ENCODE results near the gene MATN4.

MATN4 gene

DNA sequence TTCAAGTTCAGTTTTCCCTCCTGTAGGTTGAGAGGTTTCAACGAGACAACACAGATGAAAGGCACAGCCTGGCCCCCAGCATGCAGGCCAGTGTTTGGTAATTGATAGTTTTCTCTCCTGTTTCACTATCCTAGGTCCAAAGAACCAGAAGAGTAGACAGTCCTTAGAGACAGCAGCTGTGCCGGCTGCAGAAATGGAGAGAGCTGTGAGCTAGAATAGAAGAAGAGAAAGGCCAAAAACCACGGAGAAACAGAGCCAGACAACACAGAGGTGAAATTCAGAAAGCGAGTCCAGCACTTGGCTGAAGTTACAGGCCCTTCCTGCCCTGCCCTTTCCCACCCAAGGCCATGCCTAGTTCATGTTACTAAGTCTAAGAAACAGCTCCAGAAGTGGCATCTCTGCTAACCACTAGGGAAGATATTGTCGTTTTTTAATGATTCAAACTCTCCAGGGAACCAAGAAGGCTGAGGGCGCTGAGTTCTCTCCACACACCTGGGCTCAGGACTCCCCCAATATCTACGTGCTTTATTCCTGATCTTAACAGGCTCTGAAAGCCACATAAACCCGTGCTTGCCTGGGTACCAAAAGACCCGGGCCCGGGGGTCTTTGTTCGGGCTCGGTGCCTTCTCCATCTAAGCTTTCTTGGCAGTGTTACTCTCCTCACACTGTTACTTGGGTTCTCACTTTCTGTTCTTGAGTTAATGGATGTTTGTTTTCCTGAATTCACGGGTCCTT, 18.0 kb downstream of the MATN4 start:
- ATAC-seq (no peak), DNase-seq (no peak)

DNA sequence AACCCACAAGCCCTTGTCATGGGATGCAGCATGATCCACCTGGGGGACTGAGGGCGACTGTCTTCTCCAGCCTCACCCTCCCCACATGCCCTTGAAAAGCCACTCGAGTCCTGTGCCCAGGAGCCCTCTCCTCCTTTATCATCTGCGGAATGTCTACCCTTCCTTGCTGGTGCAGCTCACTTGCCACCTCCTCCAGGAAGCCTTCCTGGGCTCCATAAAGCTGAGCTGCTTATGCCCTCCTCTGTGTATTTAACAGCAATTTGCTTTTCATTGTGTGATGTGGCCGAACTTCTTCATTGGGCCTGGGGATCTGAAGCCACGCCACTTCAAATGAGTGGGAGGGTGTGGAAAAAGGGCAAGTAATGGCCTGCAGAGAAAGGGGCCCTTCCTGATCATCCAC, 19.2 kb downstream of the MATN4 start:
- DNase-seq: no peak
- ATAC-seq: no peak

DNA sequence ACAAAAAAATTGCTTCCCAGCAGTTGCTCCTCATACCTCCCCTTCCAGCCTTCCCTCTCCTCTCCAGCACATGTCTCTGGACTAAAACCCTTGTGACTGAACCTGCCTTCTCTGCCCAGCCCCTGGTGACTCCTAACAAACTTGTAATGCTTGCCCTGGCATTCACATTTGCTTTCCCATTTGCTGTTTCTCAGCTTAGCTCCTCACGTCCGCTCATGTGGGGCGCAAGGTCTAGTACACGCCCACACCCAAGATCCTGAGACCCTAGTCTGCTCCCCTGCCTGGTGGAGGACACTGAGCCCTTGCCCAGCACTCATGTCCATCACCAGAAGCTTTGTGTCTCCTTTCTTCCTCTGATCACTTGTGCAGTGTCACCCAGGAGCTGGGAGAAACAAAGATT, 19.7 kb downstream of the MATN4 start:
- DNase-seq: no peak
- no peak for ATAC-seq

DNA sequence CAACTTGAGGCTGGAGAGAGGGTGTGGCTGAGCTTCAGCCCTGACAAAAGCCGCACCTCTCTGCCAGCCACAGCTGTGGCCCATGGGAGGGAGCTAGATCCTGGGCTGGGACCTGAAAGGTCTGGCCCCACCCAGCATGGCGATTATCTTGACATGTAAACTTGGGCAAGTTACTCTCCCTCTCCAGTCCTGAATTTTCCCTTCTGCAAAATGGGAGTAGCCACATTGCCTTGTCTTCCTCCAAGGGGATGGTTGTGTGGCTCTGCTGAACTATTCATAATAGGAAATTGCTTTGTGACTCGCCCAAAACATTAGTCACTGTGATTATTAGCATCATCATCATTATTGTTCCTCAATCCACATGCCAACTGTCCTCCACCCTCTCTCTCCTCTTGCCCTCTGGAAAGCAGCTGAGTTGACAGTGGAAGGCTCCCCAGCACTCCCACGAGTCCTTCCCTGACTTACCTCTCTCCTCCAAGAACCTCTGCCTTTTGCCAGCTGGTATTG, 24.5 kb downstream of the MATN4 start:
- DNase-seq (no peak), ATAC-seq (no peak)

DNA sequence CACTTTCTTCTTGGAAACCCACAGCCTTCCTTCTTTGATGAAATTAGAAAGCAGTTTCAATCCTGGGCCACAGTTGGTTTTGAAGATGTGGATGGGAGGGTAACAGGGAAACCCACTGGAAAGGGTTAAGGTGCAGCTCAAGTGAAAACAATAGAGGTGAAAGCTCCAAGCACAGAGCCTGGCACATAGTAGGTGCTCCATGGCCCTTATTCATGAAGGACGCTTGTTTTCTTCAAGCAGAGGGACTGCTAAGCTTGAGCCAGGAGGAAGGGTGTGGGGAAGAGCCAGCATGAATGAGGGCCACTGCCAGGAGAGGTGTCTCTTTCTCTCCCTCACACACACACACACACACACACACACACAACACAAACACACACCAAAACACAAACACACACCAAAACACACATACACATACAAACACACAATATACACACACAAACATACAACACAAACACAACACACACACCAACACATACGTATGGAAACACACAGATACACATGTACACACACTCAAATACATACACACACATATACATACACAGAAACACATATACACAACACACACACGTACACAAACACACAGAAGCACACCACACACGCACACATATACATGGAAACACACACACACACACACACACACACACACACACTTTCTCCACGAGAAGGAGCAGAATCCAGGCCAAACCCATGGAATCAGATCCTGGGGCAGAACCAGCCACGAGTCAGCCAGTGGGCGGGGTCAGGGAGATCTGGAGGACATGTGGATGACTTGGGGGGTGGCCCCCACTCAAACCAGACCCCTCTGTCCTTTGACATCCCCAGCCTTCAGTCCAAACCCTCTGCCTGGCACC, 25.2 kb downstream of the MATN4 start:
- no peak for DNase-seq
- ATAC-seq: no peak

DNA sequence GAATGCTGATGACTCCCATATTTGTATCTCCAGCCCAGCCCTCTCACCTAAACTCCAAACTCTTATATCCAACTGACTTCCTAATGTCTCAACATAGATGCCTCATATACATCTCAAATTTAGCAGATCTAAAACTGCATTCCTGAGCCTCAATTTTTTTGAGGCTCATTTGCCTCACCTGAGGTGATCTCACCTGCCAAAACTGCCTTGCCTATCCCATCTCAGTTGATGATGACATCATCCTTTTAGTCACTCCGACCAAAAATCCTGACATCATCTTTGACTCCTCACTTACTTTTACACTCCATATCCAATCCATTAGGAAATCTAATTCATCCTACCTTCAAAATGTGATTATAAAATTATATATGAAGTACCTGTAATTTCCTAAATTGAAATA, 28.1 kb downstream of the MATN4 start:
- ATAC-seq: no peak
- no peak for DNase-seq

DNA sequence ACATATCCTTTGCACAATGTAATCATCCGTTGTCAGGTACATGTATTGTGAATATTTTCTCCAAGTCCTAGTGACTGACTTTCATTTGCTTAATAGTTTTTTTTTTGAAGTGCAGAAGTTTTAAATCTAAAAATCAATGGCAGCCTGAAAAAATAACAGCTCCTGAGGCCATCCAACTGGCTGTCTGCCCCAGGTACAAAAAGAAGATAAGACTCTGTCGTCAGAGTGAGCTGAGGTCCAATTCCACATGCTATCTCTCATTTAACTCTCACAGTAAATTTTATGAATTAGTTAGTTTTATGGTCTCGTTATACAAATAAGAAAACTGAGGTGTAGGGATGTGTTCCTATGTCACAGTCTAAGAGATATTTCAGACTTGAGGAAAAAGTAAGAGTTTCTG, 32.8 kb downstream of the MATN4 start:
- no peak for DNase-seq
- no peak for ATAC-seq

DNA sequence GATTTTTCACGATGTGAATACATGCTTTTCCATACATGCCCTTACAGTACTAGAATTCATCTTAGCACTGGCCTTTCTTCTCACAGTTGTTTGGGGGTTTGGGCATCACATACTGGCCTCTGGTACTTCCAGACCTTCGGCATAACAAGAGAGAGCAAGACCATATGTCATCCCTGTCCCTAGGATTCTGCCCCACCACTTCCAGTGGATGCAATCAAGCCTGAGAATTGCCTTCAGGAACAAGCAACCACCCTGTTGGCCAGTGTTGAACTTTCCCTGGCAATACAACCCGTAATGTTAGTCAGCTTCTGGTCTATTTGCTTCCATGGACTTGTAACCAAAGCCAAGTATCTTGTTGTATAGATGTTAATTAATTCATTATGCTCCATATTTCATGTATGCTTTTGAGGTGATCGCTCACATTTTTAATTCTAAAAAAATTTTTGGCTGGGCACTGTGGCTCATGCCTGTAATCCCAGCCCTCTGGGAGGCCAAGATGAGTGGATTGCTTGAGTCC, 38.3 kb downstream of the MATN4 start:
- DNase-seq (no peak), ATAC-seq (no peak)

DNA sequence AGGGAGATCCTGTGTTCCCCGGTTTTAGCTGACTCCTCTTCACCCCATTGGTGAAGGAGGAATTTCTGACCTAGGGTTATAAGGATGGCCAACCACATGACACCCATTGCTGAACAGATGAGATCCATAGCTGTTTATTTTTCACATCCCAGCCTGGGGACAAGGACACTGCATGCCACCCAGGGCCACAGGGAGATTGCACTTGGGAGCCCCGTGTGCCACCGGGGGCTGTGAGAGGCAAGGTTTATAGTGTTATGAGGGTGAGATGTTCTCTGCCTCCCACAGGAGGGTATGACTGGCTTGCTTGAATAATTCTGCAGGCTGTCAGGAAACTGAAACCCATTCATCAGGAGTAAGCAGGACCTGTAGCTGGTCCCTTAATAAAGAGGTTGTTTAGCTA, 39.0 kb downstream of the MATN4 start:
- DNase-seq (no peak), ATAC-seq (no peak)

DNA sequence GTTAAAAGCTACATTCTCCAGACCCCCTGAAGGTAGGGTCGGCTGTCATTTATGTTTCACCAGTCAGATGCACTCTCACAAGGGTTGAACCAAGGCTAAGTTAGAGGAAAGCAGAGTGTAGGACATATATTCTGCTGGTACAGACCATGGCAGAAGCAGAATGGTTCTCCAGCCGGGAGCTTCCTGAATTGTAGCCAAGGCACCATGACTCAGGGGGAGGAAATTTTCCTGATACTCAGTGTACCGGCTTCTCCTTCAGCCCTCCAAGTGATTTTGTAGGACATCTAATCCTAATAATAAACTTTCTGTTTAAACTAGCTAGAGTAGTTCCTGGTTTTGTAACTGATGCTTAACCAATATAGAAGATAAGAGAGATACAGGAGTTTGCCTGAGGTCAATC, 39.6 kb downstream of the MATN4 start:
- ATAC-seq (no peak), DNase-seq (no peak)

DNA sequence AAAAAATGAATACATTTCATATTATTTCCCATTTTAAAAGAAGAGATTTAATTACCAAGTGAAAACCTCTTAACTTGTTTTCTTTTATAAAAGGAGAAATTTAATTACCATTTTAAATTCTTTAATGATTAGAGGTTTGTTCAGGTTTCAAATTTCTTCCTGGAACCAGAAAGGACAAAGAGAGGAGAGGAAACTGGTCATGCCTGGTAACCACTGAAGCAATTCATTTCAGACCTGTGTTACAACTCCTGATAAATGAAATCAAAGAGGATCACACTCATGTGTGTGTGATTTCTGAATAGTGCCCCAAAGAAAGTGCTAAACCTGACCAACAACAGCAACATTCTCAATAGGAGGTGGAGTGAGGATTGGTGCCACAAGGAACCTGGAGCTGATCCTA, 41.1 kb downstream of the MATN4 start:
- ATAC-seq (no peak), DNase-seq (no peak)

DNA sequence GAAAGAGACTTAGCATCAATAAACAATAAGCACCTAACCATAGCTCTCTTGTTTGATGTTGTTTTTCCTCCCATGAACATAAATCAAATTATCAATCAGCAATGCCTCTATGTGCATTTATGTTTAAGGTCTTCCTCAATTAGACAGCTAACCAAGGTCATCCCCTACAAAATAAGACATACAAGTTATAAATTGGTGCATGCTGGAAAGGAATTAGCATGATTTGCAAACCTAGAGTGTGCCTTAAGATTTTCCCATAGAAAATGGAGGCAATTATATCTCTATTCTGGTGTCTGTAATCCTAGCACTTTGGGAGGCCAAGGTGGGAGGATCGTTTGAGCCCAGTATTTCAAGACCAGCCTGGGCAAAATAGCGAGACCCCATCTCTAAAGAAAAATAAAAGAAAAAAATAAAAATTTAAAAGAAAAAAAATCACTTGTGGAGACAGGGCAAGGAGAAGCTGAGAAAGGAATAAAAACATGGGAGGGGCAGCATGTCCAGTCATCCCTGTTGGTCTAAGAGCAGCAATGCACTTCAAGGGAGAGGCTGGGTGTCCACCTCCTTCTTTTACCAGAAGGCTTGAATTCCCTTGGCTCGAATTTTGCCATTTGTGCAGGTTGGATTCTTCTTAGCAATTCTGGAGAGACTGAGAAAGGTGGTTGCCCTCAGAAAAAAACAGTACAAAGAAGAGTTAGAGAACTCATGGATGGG, 44.4 kb downstream of the MATN4 start:
- ATAC-seq (no peak), DNase-seq (no peak)

DNA sequence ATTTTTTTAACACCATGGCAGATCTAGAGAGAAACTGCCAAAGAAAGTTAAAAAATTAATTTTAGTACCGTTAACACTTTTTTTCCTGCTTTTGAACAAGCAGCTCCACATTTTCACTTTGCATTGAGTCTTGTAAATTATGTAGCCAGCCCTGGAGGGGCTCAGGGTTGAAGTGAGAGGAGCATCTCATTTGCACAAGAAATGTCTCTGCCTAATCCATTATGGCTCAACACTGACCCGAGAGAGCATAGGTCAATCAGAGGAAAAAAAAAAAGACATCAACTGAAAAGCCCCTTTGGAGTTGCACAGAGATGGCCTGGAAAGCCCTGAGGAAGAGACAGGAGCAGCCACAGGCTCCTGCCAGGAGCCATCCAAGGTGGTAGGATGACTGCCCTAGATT, 49.4 kb downstream of the MATN4 start:
- ATAC-seq: no peak

DNA sequence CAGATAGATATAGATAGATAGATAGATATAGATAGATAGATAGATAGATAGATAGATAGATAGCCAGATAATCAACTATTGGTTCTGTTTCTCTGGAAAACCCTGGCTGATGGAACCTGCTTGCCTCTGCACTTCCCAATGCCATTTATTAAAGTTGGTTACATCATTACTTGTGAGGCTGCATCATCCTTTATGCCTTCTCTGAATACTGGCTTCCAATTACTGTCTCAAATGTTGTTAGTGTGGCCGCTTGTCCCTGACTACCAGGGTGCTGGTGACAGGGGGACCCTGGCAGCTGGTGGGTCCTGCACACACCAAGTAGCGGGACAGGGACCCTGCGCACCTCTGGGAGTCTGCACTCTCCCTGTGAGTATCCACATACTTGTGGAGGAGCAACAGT, 49.8 kb downstream of the MATN4 start:
- DNase-seq: no peak
- ATAC-seq: no peak

More for the DNA sequence above, 49.4 kb downstream of the MATN4 start:
- DNase-seq: no peak

DNA sequence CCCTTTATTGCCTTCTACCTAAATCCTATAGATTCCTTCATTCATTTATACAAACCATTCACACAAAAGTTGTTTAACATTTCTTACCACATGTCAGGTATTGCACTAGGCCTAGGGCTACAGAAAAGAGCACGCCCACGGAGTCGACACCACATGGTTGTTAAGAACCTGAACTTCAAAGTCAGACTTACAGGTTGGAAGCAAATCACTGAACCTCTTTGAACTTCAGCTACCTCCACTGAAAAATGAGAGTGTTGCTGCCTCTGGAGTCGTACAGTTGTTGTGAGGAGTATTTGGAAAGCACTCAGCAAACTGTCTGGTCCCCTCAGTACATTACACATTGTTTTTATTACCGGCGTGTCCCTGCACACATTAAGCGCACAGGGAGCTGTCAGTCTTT, 50.4 kb downstream of the MATN4 start:
- no peak for DNase-seq
- ATAC-seq: no peak

DNA sequence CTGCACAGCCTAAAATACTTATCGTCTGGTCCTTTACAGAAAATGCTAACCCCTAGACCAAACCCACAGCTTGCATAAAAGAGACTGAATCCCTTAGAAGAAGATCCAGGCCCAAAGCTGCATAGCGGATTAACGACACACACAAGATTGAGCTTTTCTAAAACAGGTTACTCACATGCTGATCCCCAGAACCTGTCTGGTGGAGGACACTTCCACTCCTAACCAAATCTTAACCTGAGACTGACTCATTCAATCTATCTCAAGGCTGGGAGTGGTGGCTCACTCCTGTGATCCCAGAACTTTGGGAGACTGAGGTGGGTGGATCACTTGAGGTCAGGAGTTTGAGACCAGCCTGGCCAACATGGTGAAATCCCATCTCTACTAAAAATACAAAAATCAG, 50.9 kb downstream of the MATN4 start:
- ATAC-seq: no peak
- no peak for DNase-seq

DNA sequence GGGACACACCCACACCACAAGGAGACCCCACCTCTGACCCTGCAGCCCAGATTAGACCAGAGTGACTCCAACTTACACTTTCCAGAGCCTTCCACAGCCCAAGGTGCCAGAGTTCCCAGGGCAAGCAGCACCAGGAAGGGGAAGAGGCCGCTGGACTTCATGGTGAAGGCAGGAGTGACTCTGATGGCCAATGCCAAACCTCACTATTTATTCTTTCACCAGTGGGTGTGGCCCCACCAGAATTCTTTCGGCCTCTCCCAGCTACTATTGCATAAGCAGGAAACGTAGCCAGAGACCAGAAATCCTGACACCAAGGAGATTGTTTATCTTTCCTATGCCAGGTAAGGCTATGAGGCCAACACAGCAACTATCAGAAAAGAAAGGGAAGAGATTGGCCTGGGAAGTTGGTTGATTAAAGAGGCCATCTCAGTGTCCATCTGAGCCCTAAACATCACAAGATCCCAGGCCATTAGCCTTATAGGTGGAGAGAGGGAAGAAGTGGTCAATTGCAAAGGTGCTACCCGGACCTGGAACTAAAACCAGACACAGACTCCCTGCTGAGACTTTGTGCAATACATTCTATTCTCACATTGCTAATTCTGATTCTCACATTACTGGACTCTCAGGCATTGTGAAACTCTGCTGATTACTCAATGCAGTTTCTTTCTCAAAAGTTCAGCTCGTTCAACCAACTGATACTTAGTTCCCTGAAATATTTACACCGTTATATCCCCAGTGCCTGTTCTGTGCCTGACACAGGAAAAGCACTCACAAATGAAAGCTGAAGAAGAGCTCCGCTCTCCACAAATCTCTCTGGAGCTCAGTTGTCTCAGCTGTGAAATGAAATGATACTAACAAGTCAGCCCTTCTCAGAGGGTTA, 53.5 kb downstream of the MATN4 start, which contains the start of gene SLPI:
Gene SLPI, minus strand, starts transcription at position 182 of the 880 bp plus-strand sequence. Its CDS starts 21 bp downstream, at position 161.
- DNase-seq: no peak
- no peak for ATAC-seq

DNA sequence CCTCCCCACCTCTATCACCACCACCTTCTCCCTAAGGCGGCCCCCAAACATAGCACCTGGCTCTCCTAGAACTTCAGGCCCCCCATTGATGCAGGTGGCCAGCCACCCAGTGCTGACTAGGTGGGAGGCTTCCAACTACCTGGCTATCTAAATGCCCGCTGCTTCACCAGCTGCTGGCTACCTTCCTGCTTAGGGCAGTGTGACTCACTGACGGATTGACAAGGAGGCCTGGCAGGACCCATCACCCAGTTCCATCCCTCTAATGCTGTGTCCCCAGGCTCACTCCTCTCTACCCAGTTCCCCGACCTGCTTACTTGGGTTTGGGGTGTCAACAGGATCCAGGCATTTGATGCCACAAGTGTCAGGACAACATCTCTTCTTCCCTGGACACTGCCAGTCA, 54.8 kb downstream of the MATN4 start:
- ATAC-seq: no peak

DNA sequence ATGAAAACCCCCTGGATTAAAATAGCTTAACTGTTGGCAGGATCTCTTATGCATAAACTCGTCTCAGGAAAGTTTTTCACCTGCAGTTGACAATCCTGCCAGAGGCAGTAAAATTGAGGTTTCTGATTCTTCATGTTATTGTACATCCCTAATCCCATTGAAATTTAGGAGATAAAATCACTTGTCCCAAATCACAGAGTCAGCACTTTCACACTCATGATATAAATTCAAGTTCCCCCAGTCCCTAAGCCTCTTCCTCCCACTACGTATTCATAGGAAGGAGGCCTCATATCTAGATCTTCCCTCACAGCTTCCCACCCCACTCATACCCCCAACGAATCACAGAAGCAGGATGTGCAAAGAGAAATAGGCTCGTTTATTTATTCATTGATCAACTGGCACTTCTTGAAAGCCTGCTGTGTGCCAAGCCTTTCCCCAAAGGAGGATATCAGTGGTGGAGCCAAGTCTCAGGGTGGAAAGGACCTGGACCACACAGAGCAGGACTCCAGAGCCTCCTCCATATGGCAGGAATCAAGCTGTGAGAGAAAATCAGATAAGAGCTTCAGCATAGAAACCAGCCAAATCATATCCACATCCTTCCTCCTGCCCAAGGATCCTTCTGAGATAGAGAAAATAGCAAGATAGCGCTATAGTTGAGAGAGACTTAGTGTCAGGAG, 56.1 kb downstream of the MATN4 start:
- no peak for DNase-seq
- ATAC-seq: no peak

More for the DNA sequence above, 54.8 kb downstream of the MATN4 start:
- no peak for DNase-seq

DNA sequence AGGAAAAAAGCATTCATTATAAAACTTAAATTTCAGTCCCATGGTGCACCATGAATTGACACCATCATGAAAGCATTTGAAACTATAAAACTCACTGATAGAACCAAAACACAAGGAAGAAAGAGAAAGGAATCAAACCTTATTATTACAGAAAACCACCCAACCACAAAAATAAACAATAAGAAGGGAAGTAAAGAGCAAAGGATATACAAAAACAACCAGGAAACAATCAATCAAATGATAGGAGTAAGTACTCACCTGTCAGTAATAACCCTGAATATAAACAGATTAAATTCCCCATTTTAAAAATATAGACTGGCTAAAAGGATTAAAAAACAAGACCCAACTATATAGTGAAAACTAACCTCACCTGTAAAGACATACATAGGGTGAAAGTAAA, 59.5 kb downstream of the MATN4 start:
- DNase-seq (no peak), ATAC-seq (no peak)

DNA sequence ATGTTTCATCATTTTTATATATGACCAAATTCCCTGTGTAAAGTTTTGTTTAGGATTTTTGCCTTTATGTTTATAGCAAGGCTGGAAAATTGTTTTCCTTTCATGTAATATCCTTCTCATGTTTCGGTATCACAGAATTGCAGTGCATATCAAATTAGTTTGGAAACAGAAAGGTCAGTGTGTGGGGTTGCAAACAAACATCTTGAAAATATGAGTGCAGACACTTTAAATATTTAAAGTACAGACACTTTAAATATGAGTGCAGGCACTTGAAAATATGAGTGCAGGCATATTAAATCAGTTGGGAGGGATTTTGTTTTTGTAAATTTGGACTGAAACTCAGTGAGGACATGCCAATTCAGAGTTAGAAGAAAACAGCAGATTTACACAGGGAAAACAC, 60.2 kb downstream of the MATN4 start:
- no peak for DNase-seq
- ATAC-seq: no peak

Data from stimulated activated naive CD8-positive, alpha-beta T cell treated with anti-CD3 and anti-CD28 coated beads, Interleukin-15, Interleukin-2, amounts not matched to agents 100 U/mL and 50 U/mL, for 24 hours (primary cell).